Fibroblast of lung (primary cell): Measurements from ENCODE around the gene IDH2. TPM values are rescaled to one million over a fixed set of nuclear protein-coding genes. Genes with fewer than 3 reads are reported as not detected.

Experiments used
- DNase-seq, 2 donors: peaks; one replicate each; pipeline versions ENCODE4 v3.0.0 to v3.0.0-alpha.2; 2010; ENCODE audit warnings: low read depth in 2 of 2
- H2AFZ ChIP-seq: 2 replicates; pipeline ENCODE4 v1.5.1; 2012; ENCODE audit warnings: low read length, control low read depth, inconsistent platforms
- H3K27ac ChIP-seq: 2 replicates; pipeline ENCODE4 v1.5.1; 2011; ENCODE audit warnings: low read length, control low read depth; ENCODE audit not compliant: insufficient read depth
- H3K27me3 ChIP-seq: 2 replicates; pipeline ENCODE4 v1.5.1; 2011; ENCODE audit warnings: mild to moderate bottlenecking, low read length; ENCODE audit not compliant: control insufficient read depth, insufficient read depth
- H3K36me3 ChIP-seq: 2 replicates; pipeline ENCODE4 v1.5.1; 2011; ENCODE audit warnings: low read length; ENCODE audit not compliant: control insufficient read depth, insufficient read depth
- H3K4me1 ChIP-seq: 2 replicates; pipeline ENCODE4 v1.5.1; 2011; ENCODE audit warnings: low read length; ENCODE audit not compliant: control insufficient read depth, insufficient read depth; ENCODE audit errors: extremely low read depth
- H3K4me2 ChIP-seq: 2 replicates; pipeline ENCODE4 v1.5.1; 2011; ENCODE audit warnings: low read length, control low read depth; ENCODE audit not compliant: insufficient read depth; ENCODE audit errors: extremely low read depth
- H3K4me3 ChIP-seq, 4 experiments: fragments of 200-600 bp in 1 of 4; sonication (generic) in 1 of 4; replicated peaks in 1 of 4; 2 replicates each; pipeline ENCODE4 v1.5.1; 2011 to 2016; ENCODE audit warnings: low read length in 4 of 4, low read depth in 3 of 4, mild to moderate bottlenecking in 3 of 4, control low read depth in 2 of 4, inconsistent platforms in 1 of 4, mixed read lengths in 1 of 4; ENCODE audit not compliant: insufficient read depth in 1 of 4; ENCODE audit errors: control extremely low read depth in 1 of 4
- H3K79me2 ChIP-seq: 2 replicates; pipeline ENCODE4 v1.5.1; 2012; ENCODE audit warnings: mild to moderate bottlenecking, low read length, inconsistent platforms; ENCODE audit not compliant: control insufficient read depth, insufficient read depth
- H3K9ac ChIP-seq: 2 replicates; pipeline ENCODE4 v1.5.1; 2011; ENCODE audit warnings: mild to moderate bottlenecking, low read length, control low read depth; ENCODE audit not compliant: insufficient read depth
- H3K9me3 ChIP-seq: 2 replicates; pipeline ENCODE4 v1.5.1; 2012; ENCODE audit warnings: low read depth, low read length; ENCODE audit not compliant: control insufficient read depth, insufficient read depth
- H4K20me1 ChIP-seq: 2 replicates; pipeline ENCODE4 v1.5.1; 2011; ENCODE audit warnings: low read length; ENCODE audit not compliant: control insufficient read depth, insufficient read depth; ENCODE audit errors: extremely low read depth
- CTCF ChIP-seq, 2 donors: IDR thresholded peaks in 1 of 2; conservative IDR thresholded peaks in 1 of 2; 1 replicate in 1 of 2; 2 replicates in 1 of 2; pipeline ENCODE4 v1.5.1; 2011 to 2012; ENCODE audit warnings: low read length in 2 of 2, control low read depth in 1 of 2, inconsistent platforms in 1 of 2, low read depth in 1 of 2, mild to moderate bottlenecking in 1 of 2
- EZH2 ChIP-seq: IDR thresholded peaks from 2 replicates; pipeline ENCODE4 v1.5.1; 2012; ENCODE audit warnings: low read length, control low read depth, mild to moderate bottlenecking; ENCODE audit errors: missing control alignments
- polyA plus RNA-seq, 2 donors: library from polyadenylated mRNA; depleted of rRNA in 1 of 2; stranded (reverse) in 1 of 2; unstranded in 1 of 2; fragments of >200 nt; gene quantifications; 2 replicates each; pipeline ENCODE4 v1.2.1, GENCODE V29; 2011 to 2012; ENCODE audit warnings: missing spikeins in 1 of 2
- total RNA-seq: library from RNA; depleted of rRNA; stranded (reverse); fragments of >200 nt; gene quantifications from 2 replicates; pipeline ENCODE4 v1.2.1, GENCODE V29; 2014

Gene IDH2
- total and polyA plus RNA-seq, 2 donors (not counting 1 experiment from before 2014, with no cell fraction given): 47.9 to 66.0 TPM

DNA sequence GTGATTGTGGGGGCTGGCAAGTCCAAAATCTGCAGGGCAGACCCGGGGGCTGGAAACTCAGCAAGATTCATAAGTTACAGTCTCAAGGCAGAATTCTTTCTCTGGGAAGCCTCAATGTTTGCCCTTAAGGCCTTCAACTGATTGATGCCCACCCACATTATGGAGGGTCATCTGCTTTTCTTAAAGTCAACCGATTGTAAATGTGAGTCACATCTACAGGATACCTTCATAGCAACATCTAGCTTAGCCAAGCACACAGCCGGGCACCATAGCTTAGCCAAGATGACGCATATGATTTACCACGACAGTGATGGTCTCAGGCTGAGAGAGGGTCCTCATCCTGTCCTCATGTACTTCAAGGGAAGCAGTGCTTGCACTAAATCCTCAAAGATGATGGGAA, 43.5 kb downstream of the IDH2 start:
- no peak overlapping the region for H3K9ac ChIP-seq
- no peak overlapping the region for H3K27ac ChIP-seq
- no peaks in the 10 kb centered on the region for H3K9me3 ChIP-seq
- no peaks in the 10 kb centered on the region for H3K27me3 ChIP-seq
- no peak for TF ChIP-seq CTCF (conservative IDR thresholded peaks at IDR 0.05 in 1 of 2, IDR thresholded peaks at IDR 0.05 in 1 of 2; ENCODE audit: low read depth in 1 of 2, low read length in 2 of 2)
- no peak for TF ChIP-seq EZH2
- no peak overlapping the region for H2AFZ ChIP-seq
- H3K4me1 ChIP-seq: no peaks in the 10 kb centered on the region
- H4K20me1 ChIP-seq: no peaks in the 10 kb centered on the region
- H3K79me2 ChIP-seq: no peaks in the 10 kb centered on the region
- no peak overlapping the region for H3K4me3 ChIP-seq
- no peaks in the 10 kb centered on the region for H3K36me3 ChIP-seq
- no peak for DNase-seq
- no peak overlapping the region for H3K4me2 ChIP-seq

DNA sequence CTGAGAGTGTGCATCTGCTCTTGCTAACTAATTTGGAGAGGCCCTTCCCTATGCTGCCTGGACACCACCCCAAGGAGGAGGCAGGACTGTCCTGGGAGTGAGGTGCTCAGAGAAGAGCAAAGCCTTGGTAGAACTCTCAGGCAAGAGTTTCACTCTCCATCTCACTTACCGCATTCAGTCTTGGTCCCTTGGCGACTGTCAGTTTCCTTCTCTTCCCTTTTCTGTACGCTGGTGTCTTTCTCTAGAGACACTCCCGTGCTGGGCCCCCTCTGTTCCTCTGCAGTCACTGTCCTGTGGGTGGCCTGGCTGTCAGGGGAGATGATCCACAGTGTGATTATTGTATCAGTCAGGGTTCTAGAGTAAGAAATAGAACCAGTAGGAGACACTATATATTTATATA, 44.0 kb downstream of the IDH2 start:
- H3K27ac ChIP-seq: no peak overlapping the region
- H2AFZ ChIP-seq: no peak overlapping the region
- no peaks in the 10 kb centered on the region for H3K9me3 ChIP-seq
- TF ChIP-seq CTCF (conservative IDR thresholded peaks at IDR 0.05 in 1 of 2, IDR thresholded peaks at IDR 0.05 in 1 of 2; ENCODE audit: low read depth in 1 of 2, low read length in 2 of 2) (no peak), EZH2 (no peak)
- no peaks in the 10 kb centered on the region for H3K36me3 ChIP-seq
- no peak overlapping the region for H3K4me3 ChIP-seq
- DNase-seq: no peak
- no peaks in the 10 kb centered on the region for H3K27me3 ChIP-seq
- H3K4me1 ChIP-seq: no peaks in the 10 kb centered on the region
- no peak overlapping the region for H3K9ac ChIP-seq
- no peaks in the 10 kb centered on the region for H4K20me1 ChIP-seq
- no peaks in the 10 kb centered on the region for H3K79me2 ChIP-seq
- no peak overlapping the region for H3K4me2 ChIP-seq

GRCh38 chr15:90056529-90056928, 45.7 kb downstream of the IDH2 start:
- H3K79me2 ChIP-seq: peaks cover 2% of the 10 kb centered on the region
- no peak for DNase-seq
- H3K27me3 ChIP-seq: no peaks in the 10 kb centered on the region
- no peaks in the 10 kb centered on the region for H3K4me1 ChIP-seq
- H3K4me3 ChIP-seq: no peak overlapping the region
- no peak overlapping the region for H3K4me2 ChIP-seq
- no peaks in the 10 kb centered on the region for H3K9me3 ChIP-seq
- H3K9ac ChIP-seq: no peak overlapping the region
- H2AFZ ChIP-seq: no peak overlapping the region
- no peaks in the 10 kb centered on the region for H3K36me3 ChIP-seq
- TF ChIP-seq CTCF (conservative IDR thresholded peaks at IDR 0.05 in 1 of 2, IDR thresholded peaks at IDR 0.05 in 1 of 2; ENCODE audit: low read depth in 1 of 2, low read length in 2 of 2) (no peak), EZH2 (no peak)
- no peak overlapping the region for H3K27ac ChIP-seq
- no peaks in the 10 kb centered on the region for H4K20me1 ChIP-seq
